HEK293T (cell line): ENCODE measurements around the gene RUNDC3A.

Experiments
- CTCF ChIA-PET: fragments of 350-600 bp; formaldehyde crosslinking; extraction: SDS; loops from one replicate; lab custom pipeline; 2021; ENCODE audit warnings: antibody characterized with exemption, inconsistent platforms; lab: Yijun Ruan, JAX
- POLR2A ChIA-PET: fragments of 350-600 bp; formaldehyde crosslinking; extraction: SDS; loops from one replicate; lab custom pipeline; 2020; ENCODE audit warnings: antibody characterized with exemption, inconsistent platforms; lab: Yijun Ruan, JAX
- DNase-seq: peaks from one replicate; pipeline ENCODE4 v3.0.0; 2012; ENCODE audit warnings: mixed read lengths; ENCODE audit errors: extremely low spot score
- ARNT ChIP-seq: fragments of 450-650 bp; IDR thresholded peaks from 2 replicates; pipeline ENCODE4 v1.6.1; 2017; ENCODE audit warnings: mild to moderate bottlenecking
- BHLHE40 ChIP-seq: fragments of 450-650 bp; IDR thresholded peaks from 2 replicates; pipeline ENCODE4 v1.6.1; 2016; ENCODE audit warnings: mild to moderate bottlenecking, moderate library complexity, borderline replicate concordance
- CTBP1 ChIP-seq: fragments of 450-650 bp; IDR thresholded peaks from 2 replicates; pipeline ENCODE4 v1.6.1; 2016; ENCODE audit warnings: borderline replicate concordance
- ELF4 ChIP-seq: fragments of 450-650 bp; IDR thresholded peaks from 2 replicates; pipeline ENCODE4 v1.6.1; 2017; ENCODE audit warnings: antibody characterized with exemption
- FOXA1 ChIP-seq: fragments of 450-650 bp; IDR thresholded peaks from 2 replicates; pipeline ENCODE4 v1.6.1; 2016; ENCODE audit warnings: mild to moderate bottlenecking
- FOXK2 ChIP-seq: fragments of 450-650 bp; IDR thresholded peaks from 2 replicates; pipeline ENCODE4 v1.6.1; 2016; ENCODE audit warnings: mild to moderate bottlenecking
- FOXM1 ChIP-seq: fragments of 450-650 bp; IDR thresholded peaks from 2 replicates; pipeline ENCODE4 v1.6.1; 2017; ENCODE audit warnings: mild to moderate bottlenecking, borderline replicate concordance
- HDGF ChIP-seq: fragments of 450-650 bp; IDR thresholded peaks from 2 replicates; pipeline ENCODE4 v1.6.1; 2017; ENCODE audit warnings: antibody characterized with exemption, borderline replicate concordance
- L3MBTL2 ChIP-seq: fragments of 450-650 bp; conservative IDR thresholded peaks from 2 replicates; pipeline ENCODE4 v1.6.1; 2016; ENCODE audit warnings: mild to moderate bottlenecking
- LEF1 ChIP-seq: fragments of 450-650 bp; IDR thresholded peaks from 2 replicates; pipeline ENCODE4 v1.6.1; 2017; ENCODE audit warnings: mild to moderate bottlenecking, borderline replicate concordance
- NFRKB ChIP-seq: fragments of 450-650 bp; IDR thresholded peaks from 2 replicates; pipeline ENCODE4 v1.6.1; 2016; ENCODE audit warnings: mild to moderate bottlenecking, moderate library complexity
- SP1 ChIP-seq: fragments of 450-650 bp; IDR thresholded peaks from 2 replicates; pipeline ENCODE4 v1.6.1; 2017
- SUZ12 ChIP-seq: fragments of 450-650 bp; IDR thresholded peaks from 2 replicates; pipeline ENCODE4 v1.6.1; 2016; ENCODE audit warnings: mild to moderate bottlenecking
- TARDBP ChIP-seq: fragments of 450-650 bp; IDR thresholded peaks from 2 replicates; pipeline ENCODE4 v1.6.1; 2016
- ZNF384 ChIP-seq: fragments of 450-650 bp; IDR thresholded peaks from 2 replicates; pipeline ENCODE4 v1.6.1; 2016
- TF ChIP-seq, protein P1 (sequence below): fragments of 450-650 bp; IDR thresholded peaks from 2 replicates; pipeline ENCODE4 v1.6.1; 2016

Gene RUNDC3A

DNA sequence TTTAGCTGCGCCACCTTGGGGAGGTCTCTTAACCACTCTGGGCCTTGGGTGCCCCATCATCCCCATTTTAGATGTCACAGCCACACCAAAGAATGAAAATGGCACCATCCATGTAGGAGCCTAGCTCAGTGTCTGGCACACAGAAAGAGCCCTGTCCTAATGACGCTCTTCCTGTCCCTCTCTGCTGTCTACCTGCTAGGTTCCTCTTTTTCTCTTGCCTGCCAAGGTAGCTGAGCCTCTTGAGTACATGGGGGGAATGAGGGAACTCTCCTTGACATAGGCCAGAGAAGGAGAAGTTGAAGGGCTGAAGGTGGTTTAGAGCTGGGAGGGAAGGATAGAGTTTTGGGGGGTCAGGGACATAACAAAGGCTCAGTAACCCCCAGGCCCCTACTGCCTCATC lies 1.8 kb downstream of the RUNDC3A start:
- CTCF ChIA-PET: interaction anchor here (0.5 to 1.0 kb wide), 2 partner anchors 17 to 164 kb away, joined by 4 read pairs; no protein-coding TSS in a partner anchor
- DNase-seq: no peak
- no peak for TF ChIP-seq CTBP1
- TF ChIP-seq SP1: no peak
- TF ChIP-seq ARNT: no peak
- TF ChIP-seq BHLHE40: no peak
- TF ChIP-seq FOXA1: no peak
- TF ChIP-seq NFRKB: no peak
- TF ChIP-seq LEF1: no peak
- no peak for TF ChIP-seq ELF4
- TF ChIP-seq ZNF384: no peak
- no peak for TF ChIP-seq FOXM1
- TF ChIP-seq SUZ12: no peak
- POLR2A ChIA-PET: interaction anchor here (1.0 to 1.3 kb wide), 2 partner anchors 10 to 35 kb away, joined by 3 to 4 read pairs; partner anchors contain the start of gene GRN

DNA sequence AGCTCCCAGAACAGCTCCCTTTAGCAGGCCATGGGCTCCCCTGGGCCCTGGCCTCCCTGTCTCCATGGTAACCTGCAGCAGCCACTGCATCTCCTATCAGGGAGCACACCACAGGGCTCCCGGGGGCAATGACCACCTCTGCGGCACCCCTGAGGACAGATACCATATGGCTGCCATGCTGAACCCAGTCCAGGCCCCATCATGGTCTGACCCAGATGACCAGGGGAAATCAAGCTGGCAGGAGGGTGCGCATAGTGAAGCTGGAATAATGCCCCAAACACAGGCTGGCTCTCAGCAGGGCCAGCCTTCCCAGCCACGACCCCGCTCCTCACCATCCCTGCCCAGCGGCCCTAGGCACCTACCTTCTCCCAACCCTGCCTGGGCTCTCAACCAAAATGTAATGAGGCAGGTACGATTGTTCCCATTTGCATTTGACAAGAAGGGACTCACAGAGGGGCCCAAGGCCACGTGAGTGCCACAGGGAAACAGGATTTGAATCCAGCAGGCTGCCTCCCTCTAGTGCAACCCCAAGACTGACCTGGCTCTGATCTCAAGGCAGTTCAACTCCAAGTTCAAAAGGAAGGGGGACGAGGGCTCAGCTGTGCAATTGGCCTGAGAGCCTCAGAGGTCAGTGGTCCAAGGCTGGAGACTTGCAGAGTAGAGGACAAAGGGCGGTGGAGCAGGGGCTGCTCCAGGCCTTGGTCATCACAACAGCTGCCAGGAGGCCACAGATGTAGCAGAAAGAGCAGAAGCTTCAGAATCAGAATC lies 2.4 kb downstream of the RUNDC3A start:
- no peak for DNase-seq
- POLR2A ChIA-PET: interaction anchor here (1.0 to 1.3 kb wide), 4 partner anchors 10 to 87 kb away, joined by 3 to 4 read pairs (median 4); partner anchors contain the start of gene GRN
- CTCF ChIA-PET: interaction anchor here (0.5 to 1.0 kb wide), 2 partner anchors 16 to 165 kb away, joined by 4 read pairs; no protein-coding TSS in a partner anchor
- no peak for TF ChIP-seq FOXK2

DNA sequence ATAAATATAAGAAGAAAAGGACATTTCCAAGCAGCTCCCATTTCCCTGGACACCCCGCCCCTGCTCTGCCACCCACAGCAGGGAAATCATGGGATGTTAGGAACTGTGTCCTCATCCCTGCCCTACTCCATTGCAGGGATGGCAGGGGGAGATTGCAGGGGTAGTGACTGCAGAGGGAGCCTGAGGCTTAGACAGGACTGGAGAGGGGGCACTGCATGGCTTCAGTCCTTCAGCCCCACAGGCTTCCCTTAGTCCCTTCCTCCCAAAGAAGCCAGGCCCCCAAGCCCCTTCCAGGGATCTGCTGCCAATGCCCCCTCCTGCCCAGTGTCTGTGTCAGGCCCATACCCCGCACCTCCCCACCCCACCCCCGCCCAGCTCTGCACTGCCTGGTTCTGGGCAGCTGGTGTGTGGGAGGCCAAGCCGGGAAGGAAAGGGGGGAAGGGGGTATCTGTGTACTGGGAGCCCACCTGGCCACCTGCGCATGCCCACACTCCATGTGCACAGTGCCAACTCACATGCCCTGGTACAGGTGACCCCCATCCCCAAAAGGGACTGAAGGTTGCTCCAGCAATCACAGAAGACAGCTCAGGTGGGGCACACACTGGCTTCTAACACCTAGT lies 3.3 kb downstream of the RUNDC3A start:
- CTCF ChIA-PET: interaction anchor here (1.8 kb wide), 1 partner anchor 20 kb away, joined by 4 read pairs; no protein-coding TSS in a partner anchor
- POLR2A ChIA-PET: interaction anchor here (1.0 to 1.3 kb wide), 4 partner anchors 24 to 121 kb away, joined by 3 to 4 read pairs (median 3); no protein-coding TSS in a partner anchor
- no peak for DNase-seq

DNA sequence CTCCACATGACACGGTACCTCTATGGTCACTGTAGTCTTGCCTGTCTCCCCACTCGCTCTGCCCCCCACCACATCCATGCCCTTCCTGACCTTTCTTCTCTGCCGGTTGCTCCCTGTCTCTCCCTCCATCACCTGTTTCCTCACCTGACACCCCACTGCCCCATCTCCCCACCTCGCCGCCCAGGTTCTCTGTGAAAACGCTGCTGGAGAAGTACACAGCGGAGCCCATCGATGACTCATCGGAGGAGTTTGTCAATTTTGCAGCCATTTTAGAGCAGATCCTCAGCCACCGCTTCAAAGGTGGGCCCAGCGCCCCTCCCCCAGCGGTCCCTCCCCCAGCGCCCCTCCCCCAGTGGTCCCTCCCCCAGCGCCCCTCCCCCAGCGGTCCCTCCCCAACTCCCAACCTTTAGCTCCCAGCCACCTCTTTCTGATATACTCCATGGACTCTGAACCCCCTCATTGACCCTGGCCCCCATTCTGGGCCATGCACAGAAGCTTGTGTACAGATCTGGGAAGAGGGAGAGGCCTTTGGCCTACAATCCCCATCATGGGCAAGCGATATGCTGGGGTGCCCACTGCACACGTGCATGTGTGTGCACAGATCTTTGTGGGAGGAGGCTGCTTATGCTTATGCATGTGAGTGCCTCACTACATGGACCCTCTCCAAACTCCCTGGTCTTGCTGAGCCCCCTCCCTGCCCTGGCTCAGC lies 4.1 kb downstream of the RUNDC3A start:
- TF ChIP-seq NFRKB: no peak
- TF ChIP-seq CTBP1: no peak
- no peak for TF ChIP-seq L3MBTL2
- TF ChIP-seq FOXA1: no peak
- no peak for TF ChIP-seq LEF1
- TF ChIP-seq ELF4: no peak
- no peak for TF ChIP-seq ZNF384
- TF ChIP-seq FOXM1: no peak
- no peak for TF ChIP-seq BHLHE40
- no peak for TF ChIP-seq TARDBP
- no peak for TF ChIP-seq SUZ12
- TF ChIP-seq HDGF: no peak
- no peak for TF ChIP-seq FOXK2
- TF ChIP-seq, protein P1, sequence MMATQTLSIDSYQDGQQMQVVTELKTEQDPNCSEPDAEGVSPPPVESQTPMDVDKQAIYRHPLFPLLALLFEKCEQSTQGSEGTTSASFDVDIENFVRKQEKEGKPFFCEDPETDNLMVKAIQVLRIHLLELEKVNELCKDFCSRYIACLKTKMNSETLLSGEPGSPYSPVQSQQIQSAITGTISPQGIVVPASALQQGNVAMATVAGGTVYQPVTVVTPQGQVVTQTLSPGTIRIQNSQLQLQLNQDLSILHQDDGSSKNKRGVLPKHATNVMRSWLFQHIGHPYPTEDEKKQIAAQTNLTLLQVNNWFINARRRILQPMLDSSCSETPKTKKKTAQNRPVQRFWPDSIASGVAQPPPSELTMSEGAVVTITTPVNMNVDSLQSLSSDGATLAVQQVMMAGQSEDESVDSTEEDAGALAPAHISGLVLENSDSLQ: no peak
- TF ChIP-seq ARNT: no peak
- TF ChIP-seq SP1: no peak

More for the DNA sequence above, 3.3 kb downstream of the RUNDC3A start:
- no peak for TF ChIP-seq FOXM1

DNA sequence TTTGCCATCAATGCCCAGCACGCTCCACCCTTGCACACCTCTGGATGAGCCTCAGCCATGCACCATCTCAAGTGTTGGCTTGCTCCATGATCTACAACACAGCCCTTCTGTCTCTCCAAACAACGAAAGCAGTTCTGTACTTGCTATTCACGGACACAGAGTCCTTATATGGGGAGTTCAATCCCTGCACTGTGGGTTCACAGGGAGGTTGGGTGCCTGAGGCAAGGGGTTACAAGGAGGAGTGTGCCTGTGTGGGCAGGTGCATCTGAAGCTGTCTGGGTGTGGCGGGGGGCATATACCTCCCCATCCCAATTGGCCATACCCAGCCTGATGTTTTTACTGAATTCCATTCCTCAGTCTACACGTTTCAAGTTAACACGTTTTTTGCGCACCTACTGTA lies 5.6 kb downstream of the RUNDC3A start:
- CTCF ChIA-PET: interaction anchor here (0.6 kb wide), 1 partner anchor 198 kb away, joined by 3 read pairs; no protein-coding TSS in a partner anchor
- no peak for TF ChIP-seq FOXK2
- no peak for TF ChIP-seq LEF1
- TF ChIP-seq ELF4: no peak
- TF ChIP-seq L3MBTL2: no peak
- TF ChIP-seq, protein P1: no peak
- TF ChIP-seq BHLHE40: no peak
- TF ChIP-seq SUZ12: no peak
- no peak for TF ChIP-seq FOXM1
- TF ChIP-seq FOXA1: no peak
- no peak for TF ChIP-seq TARDBP
- TF ChIP-seq ARNT: no peak
- POLR2A ChIA-PET: interaction anchor here (1.5 kb wide), 1 partner anchor 13 kb away, joined by 5 read pairs; no protein-coding TSS in a partner anchor
- no peak for DNase-seq

More for the DNA sequence above, 4.1 kb downstream of the RUNDC3A start:
- CTCF ChIA-PET: interaction anchor here (1.8 kb wide), 1 partner anchor 19 kb away, joined by 4 read pairs; no protein-coding TSS in a partner anchor
- POLR2A ChIA-PET: interaction anchor here (1.0 kb wide), 2 partner anchors 24 to 122 kb away, joined by 3 read pairs; no protein-coding TSS in a partner anchor
- DNase-seq: no peak

DNA sequence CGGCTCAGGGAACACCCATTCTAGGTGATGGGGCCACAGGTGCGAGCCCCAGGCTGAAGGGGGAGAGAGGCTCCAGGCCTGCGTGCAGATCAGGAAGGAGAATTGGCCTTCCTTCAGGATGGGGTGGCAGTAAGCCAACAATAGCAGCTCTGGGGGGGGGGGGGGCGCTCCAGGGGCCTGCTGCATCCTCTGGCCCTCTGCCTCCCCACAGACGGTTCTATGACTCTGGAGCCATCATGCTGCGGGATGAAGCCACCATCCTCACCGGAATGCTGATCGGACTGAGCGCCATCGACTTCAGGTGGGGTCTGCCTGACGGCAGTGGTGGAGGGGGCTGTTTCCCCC lies 6.1 kb downstream of the RUNDC3A start:
- POLR2A ChIA-PET: interaction anchor here (1.5 kb wide), 1 partner anchor 13 kb away, joined by 5 read pairs; no protein-coding TSS in a partner anchor

More for the DNA sequence above, 6.1 kb downstream of the RUNDC3A start:
- TF ChIP-seq TARDBP (no peak), BHLHE40 (no peak), SP1 (no peak), NFRKB (no peak), ARNT (no peak), ZNF384 (no peak), L3MBTL2 (no peak), FOXA1 (no peak), LEF1 (no peak), SUZ12 (no peak), CTBP1 (no peak), FOXK2 (no peak), ELF4 (no peak), HDGF (no peak), FOXM1 (no peak)
- TF ChIP-seq, protein P1: no peak
- CTCF ChIA-PET: interaction anchor here (0.6 kb wide), 1 partner anchor 198 kb away, joined by 3 read pairs; no protein-coding TSS in a partner anchor
- no peak for DNase-seq
